ENCODE data around the gene GALNTL6. TPM values are rescaled to one million over a fixed set of nuclear protein-coding genes. Genes with fewer than 3 reads are reported as not detected.

Gene GALNTL6
- total and polyA plus RNA-seq, 2 donors from 2014 or later = 0.60 TPM; not detected in 1

GRCh38 chr4:171983935-171984805, 171.0 kb downstream of the GALNTL6 start:
- Histone ChIP-seq H3K9me3 (ENCODE audit: control insufficient read depth in 2 of 3, insufficient read depth in 1 of 3, low read length in 3 of 3) (no peaks in the 10 kb centered on the region), H3K36me3 (ENCODE audit: control insufficient read depth in 2 of 3, insufficient read depth in 3 of 3, low read length in 3 of 3) (no peaks in the 10 kb centered on the region), H3K27me3 (ENCODE audit: control insufficient read depth, insufficient read depth, low read length) (no peaks in the 10 kb centered on the region), H3K4me3 (ENCODE audit: low read length in 3 of 3) (no peak overlapping the region), H3K27ac (ENCODE audit: low read depth in 2 of 2, low read length in 2 of 2) (no peak overlapping the region), H3K9ac (ENCODE audit: low read length in 3 of 3) (no peak overlapping the region), H3K4me1 (ENCODE audit: control insufficient read depth in 2 of 3, insufficient read depth in 2 of 3, low read depth in 1 of 3, low read length in 3 of 3) (no peaks in the 10 kb centered on the region)
- TF ChIP-seq CTCF (IDR thresholded peaks at IDR 0.05; ENCODE audit: borderline replicate concordance, extremely low read depth, insufficient read depth) = no peak
- FAIRE-seq (no peak), DNase-seq (no peak)
- intact Hi-C loops (cut with DNase I) = no loop called here

- H3K4me3 ChIP-seq (ENCODE audit: low read length in 3 of 3) = no peak overlapping the region
Observed at GRCh38 chr4:171985129-171985528, 171.9 kb downstream of the GALNTL6 start.

GRCh38 chr4:171993247-171993646, 180.0 kb downstream of the GALNTL6 start:
- TF ChIP-seq CTCF (IDR thresholded peaks at IDR 0.05; ENCODE audit: borderline replicate concordance, extremely low read depth, insufficient read depth) = no peak
- Histone ChIP-seq H3K4me3 (ENCODE audit: low read length in 3 of 3) (no peak overlapping the region), H3K27ac (ENCODE audit: low read depth in 2 of 2, low read length in 2 of 2) (no peak overlapping the region)

More at GRCh38 chr4:171985129-171985528, 171.9 kb downstream of the GALNTL6 start:
- H3K27me3 ChIP-seq (ENCODE audit: control insufficient read depth, insufficient read depth, low read length) = no peaks in the 10 kb centered on the region
- no peaks in the 10 kb centered on the region for H3K9me3 ChIP-seq (ENCODE audit: control insufficient read depth in 2 of 3, insufficient read depth in 1 of 3, low read length in 3 of 3)
- DNase-seq = no peak
- no peak overlapping the region for H3K27ac ChIP-seq (ENCODE audit: low read depth in 2 of 2, low read length in 2 of 2)
- no peak for TF ChIP-seq CTCF (IDR thresholded peaks at IDR 0.05; ENCODE audit: borderline replicate concordance, extremely low read depth, insufficient read depth)
- FAIRE-seq = no peak
- intact Hi-C loops (cut with DNase I) = no loop called here
- H3K9ac ChIP-seq (ENCODE audit: low read length in 3 of 3) = no peak overlapping the region
- no peaks in the 10 kb centered on the region for H3K36me3 ChIP-seq (ENCODE audit: control insufficient read depth in 2 of 3, insufficient read depth in 3 of 3, low read length in 3 of 3)
- H3K4me1 ChIP-seq (ENCODE audit: control insufficient read depth in 2 of 3, insufficient read depth in 2 of 3, low read depth in 1 of 3, low read length in 3 of 3) = no peaks in the 10 kb centered on the region

More at GRCh38 chr4:171993247-171993646, 180.0 kb downstream of the GALNTL6 start:
- Histone ChIP-seq H3K4me1 (ENCODE audit: control insufficient read depth in 2 of 3, insufficient read depth in 2 of 3, low read depth in 1 of 3, low read length in 3 of 3) (no peaks in the 10 kb centered on the region), H3K9me3 (ENCODE audit: control insufficient read depth in 2 of 3, insufficient read depth in 1 of 3, low read length in 3 of 3) (no peaks in the 10 kb centered on the region), H3K9ac (ENCODE audit: low read length in 3 of 3) (no peak overlapping the region), H3K27me3 (ENCODE audit: control insufficient read depth, insufficient read depth, low read length) (no peaks in the 10 kb centered on the region), H3K36me3 (ENCODE audit: control insufficient read depth in 2 of 3, insufficient read depth in 3 of 3, low read length in 3 of 3) (no peaks in the 10 kb centered on the region)
- no peak for FAIRE-seq
- intact Hi-C loops (cut with DNase I) = no loop called here
- DNase-seq = no peak

Measured in kidney (tissue), 14 donors.